HG03575 (cell line): ENCODE data around the gene LMNTD2.

Source experiments
- ATAC-seq: cut with Tn5 transposase; IDR thresholded peaks from one replicate; pipeline ENCODE4 v1.9.1; 2021; ENCODE audit not compliant: unreplicated experiment, insufficient number of reproducible peaks, low FRiP score; ENCODE audit errors: extremely low read depth

Gene LMNTD2

GRCh38 chr11:560305-561147 lies at the start of gene LMNTD2, which contains the start of gene RASSF7:
Gene LMNTD2 (minus strand): TSS chr11:560738. CDS start chr11:560716, 22 bp downstream.
Gene RASSF7 (plus strand): TSS chr11:560970. CDS start chr11:561769, 799 bp downstream.
- ATAC-seq = no peak

GRCh38 chr11:609341-609811 lies 48.8 kb upstream of the LMNTD2 start:
- ATAC-seq = no peak

- ATAC-seq = no peak
These were observed 48.3 kb upstream of the LMNTD2 start for GRCh38 chr11:608791-609251.

- ATAC-seq = no peak
These were observed 47.6 kb upstream of the LMNTD2 start for GRCh38 chr11:607971-608659.

GRCh38 chr11:607020-607780 lies 46.7 kb upstream of the LMNTD2 start:
- ATAC-seq = no peak

GRCh38 chr11:606245-606644 lies 45.7 kb upstream of the LMNTD2 start:
- no peak for ATAC-seq

- ATAC-seq = no peak
These were observed 45.0 kb upstream of the LMNTD2 start for GRCh38 chr11:605286-606129.

- no peak for ATAC-seq
These were observed 42.6 kb upstream of the LMNTD2 start for GRCh38 chr11:603154-603553.

GRCh38 chr11:601573-602245 lies 41.2 kb upstream of the LMNTD2 start:
- ATAC-seq = no peak

- no peak for ATAC-seq
These were observed 37.6 kb upstream of the LMNTD2 start for GRCh38 chr11:598005-598680.

- ATAC-seq = no peak
These were observed 36.7 kb upstream of the LMNTD2 start for GRCh38 chr11:597166-597725.

GRCh38 chr11:596374-596773 lies 35.8 kb upstream of the LMNTD2 start:
- no peak for ATAC-seq

GRCh38 chr11:595400-595799 lies 34.9 kb upstream of the LMNTD2 start:
- ATAC-seq = no peak

GRCh38 chr11:593347-593746 lies 32.8 kb upstream of the LMNTD2 start:
- ATAC-seq = no peak

GRCh38 chr11:592918-593317 lies 32.4 kb upstream of the LMNTD2 start:
- ATAC-seq = no peak

GRCh38 chr11:592501-592900 lies 32.0 kb upstream of the LMNTD2 start:
- no peak for ATAC-seq

GRCh38 chr11:590997-591396 lies 30.5 kb upstream of the LMNTD2 start:
- ATAC-seq = no peak
